ENCODE data around the gene GNL1.
"Not testable (repeated sequence)": the region's sequence is repeated elsewhere in the genome, so short reads cannot be mapped to it uniquely, and the experiment has no call there.

DNA sequence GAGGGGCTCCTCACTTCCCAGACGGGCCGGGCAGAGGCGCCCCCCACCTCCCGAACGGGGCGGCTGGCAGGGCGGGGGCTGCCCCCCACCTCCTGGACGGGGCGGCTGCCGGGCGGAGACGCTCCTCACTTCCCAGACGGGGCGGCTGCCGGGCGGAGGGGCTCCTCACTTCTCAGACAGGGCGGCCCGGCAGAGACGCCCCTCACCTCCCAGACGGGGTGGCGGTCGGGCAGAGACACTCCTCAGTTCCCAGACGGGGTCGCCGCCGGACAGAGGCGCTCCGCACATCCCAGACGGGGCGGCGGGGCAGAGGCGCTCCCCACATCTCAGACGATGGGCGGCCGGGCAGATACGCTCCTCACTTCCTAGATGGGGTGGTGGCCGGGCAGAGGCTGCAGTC, 57.6 kb downstream of the GNL1 start:
- not testable (repeated sequence) for TF ChIP-seq CTCF (IDR thresholded peaks at IDR 0.05; ENCODE audit: insufficient read depth, low read length); POLR2AphosphoS5 (IDR thresholded peaks at IDR 0.05; ENCODE audit: low read depth)
